Measurements from ENCODE around the gene NAMPT. TPM values are rescaled to one million over a fixed set of nuclear protein-coding genes. Genes with fewer than 3 reads are reported as not detected.

NAMPT gene
- total RNA-seq, 1 experiment from 2014 or later: 392 TPM

DNA sequence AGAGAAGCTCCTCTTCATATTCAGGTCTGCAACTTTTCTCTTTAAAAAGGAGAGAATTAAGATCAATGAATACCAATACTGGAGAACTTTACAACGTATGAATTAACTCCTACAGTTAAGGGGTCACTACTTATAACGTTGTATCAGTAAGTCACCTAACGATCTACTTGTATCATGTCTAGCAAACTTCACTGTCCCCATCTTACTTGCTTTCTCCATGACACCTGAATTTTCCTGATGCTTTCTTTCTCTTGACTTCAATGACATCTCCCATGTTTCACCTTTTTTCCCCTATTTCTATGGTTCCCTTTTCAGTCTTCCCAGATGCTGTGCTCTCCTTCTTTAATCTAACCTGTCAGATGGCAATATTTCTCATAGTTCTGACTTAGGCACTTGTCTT is 19.6 kb downstream of the NAMPT start:
- TF ChIP-seq, protein P1, sequence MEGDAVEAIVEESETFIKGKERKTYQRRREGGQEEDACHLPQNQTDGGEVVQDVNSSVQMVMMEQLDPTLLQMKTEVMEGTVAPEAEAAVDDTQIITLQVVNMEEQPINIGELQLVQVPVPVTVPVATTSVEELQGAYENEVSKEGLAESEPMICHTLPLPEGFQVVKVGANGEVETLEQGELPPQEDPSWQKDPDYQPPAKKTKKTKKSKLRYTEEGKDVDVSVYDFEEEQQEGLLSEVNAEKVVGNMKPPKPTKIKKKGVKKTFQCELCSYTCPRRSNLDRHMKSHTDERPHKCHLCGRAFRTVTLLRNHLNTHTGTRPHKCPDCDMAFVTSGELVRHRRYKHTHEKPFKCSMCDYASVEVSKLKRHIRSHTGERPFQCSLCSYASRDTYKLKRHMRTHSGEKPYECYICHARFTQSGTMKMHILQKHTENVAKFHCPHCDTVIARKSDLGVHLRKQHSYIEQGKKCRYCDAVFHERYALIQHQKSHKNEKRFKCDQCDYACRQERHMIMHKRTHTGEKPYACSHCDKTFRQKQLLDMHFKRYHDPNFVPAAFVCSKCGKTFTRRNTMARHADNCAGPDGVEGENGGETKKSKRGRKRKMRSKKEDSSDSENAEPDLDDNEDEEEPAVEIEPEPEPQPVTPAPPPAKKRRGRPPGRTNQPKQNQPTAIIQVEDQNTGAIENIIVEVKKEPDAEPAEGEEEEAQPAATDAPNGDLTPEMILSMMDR (IDR thresholded peaks at IDR 0.05; ENCODE audit: unreplicated experiment): no peak
- Mint-ChIP-seq H3K4me1 (ENCODE audit: insufficient read depth, unreplicated experiment) (peaks cover 22% of the 10 kb centered on the region), H3K27ac (ENCODE audit: low read depth, unreplicated experiment) (no peak overlapping the region), H3K36me3 (ENCODE audit: insufficient read depth, unreplicated experiment) (peaks cover 93% of the 10 kb centered on the region), H3K9me3 (ENCODE audit: unreplicated experiment) (no peaks in the 10 kb centered on the region), H3K4me3 (ENCODE audit: unreplicated experiment) (no peak overlapping the region), H3K27me3 (ENCODE audit: insufficient read depth, unreplicated experiment) (no peaks in the 10 kb centered on the region)
- no peak for DNase-seq (ENCODE audit: unreplicated experiment)
- ChIA-PET POLR2A (interaction anchor here (1.7 to 2.9 kb wide), 3 partner anchors 10 to 16 kb away, joined by 7 to 14 read pairs (median 7); no protein-coding TSS in a partner anchor), CTCF (interaction anchor here (0.7 to 1.0 kb wide), 2 partner anchors 16 to 97 kb away, joined by 3 read pairs; no protein-coding TSS in a partner anchor)
- intact Hi-C loops (cut with micrococcal nuclease): no loop called here
- BruUV-seq (replicated peaks): no TSS peak

DNA sequence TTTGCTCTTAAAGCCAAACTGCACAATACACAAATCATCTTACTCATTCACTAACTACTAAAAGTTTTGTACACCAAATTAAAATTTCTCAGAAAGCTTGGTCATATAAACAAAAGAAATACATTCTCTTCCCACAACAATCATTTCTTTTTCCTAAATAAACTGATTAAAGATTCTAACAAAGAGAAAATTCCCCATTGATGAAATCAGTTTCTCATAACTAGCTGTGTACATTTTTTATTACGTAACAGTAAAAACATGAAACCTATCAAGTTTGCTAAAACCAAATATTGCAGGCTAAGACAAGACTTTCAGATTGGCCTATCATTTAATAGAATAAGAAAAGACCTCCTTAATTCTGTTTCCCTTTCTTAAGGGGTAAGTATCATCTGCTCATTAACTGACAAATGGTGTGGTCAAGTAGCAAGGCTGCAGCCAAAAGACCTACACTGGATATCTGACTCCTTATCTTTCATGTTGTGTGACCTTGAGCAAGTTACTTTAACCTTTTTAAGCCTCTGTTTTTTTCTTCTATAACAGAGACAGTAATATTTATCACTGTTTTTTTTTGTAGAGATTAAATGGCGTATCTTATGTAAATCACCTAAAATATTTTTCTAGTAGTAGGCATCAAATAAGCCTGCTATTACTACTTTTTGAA is 22.4 kb downstream of the NAMPT start:
- peaks cover 95% of the 10 kb centered on the region for H3K36me3 Mint-ChIP-seq (ENCODE audit: insufficient read depth, unreplicated experiment)
- BruUV-seq (replicated peaks): no TSS peak
- ChIA-PET POLR2A (interaction anchor here (0.7 to 2.5 kb wide), 2 partner anchors 24 to 45 kb away, joined by 3 to 6 read pairs; no protein-coding TSS in a partner anchor), CTCF (interaction anchor here (0.6 to 1.2 kb wide), 2 partner anchors 97 to 1127 kb away, joined by 3 to 4 read pairs; no protein-coding TSS in a partner anchor)
- no peaks in the 10 kb centered on the region for H3K27me3 Mint-ChIP-seq (ENCODE audit: insufficient read depth, unreplicated experiment)
- H3K9me3 Mint-ChIP-seq (ENCODE audit: unreplicated experiment): no peaks in the 10 kb centered on the region
- DNase-seq (ENCODE audit: unreplicated experiment): no peak
- H3K4me3 Mint-ChIP-seq (ENCODE audit: unreplicated experiment): no peak overlapping the region
- TF ChIP-seq, protein P1 (IDR thresholded peaks at IDR 0.05; ENCODE audit: unreplicated experiment): no peak
- H3K27ac Mint-ChIP-seq (ENCODE audit: low read depth, unreplicated experiment): peak overlapping the region; percentile 74
- H3K4me1 Mint-ChIP-seq (ENCODE audit: insufficient read depth, unreplicated experiment): peaks cover 17% of the 10 kb centered on the region
- intact Hi-C loops (cut with micrococcal nuclease): no loop called here

DNA sequence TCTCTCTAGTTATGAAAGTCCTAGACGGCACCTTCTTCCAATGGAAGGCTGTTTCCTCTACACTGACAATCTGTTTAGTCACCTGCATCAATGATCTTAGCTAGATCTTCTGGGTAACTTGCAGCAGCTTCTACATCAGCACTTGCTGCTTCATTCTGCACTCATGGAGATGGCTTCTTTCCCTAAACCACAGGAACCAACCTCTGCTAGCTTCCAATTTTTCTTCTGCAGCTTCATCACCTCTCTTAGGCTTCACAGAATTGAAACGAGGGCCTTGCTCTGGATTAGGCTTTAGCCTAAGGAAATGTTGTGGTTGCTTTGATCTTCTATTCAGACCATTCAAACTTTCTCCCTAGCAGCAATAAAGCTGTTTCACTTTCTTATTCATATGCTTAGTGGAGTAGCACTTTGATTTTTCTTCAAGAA is 24.6 kb downstream of the NAMPT start:
- Mint-ChIP-seq H3K4me1 (ENCODE audit: insufficient read depth, unreplicated experiment) (peaks cover 17% of the 10 kb centered on the region), H3K27ac (ENCODE audit: low read depth, unreplicated experiment) (peak overlapping the region; percentile 49), H3K4me3 (ENCODE audit: unreplicated experiment) (no peak overlapping the region), H3K27me3 (ENCODE audit: insufficient read depth, unreplicated experiment) (no peaks in the 10 kb centered on the region), H3K36me3 (ENCODE audit: insufficient read depth, unreplicated experiment) (peaks cover 95% of the 10 kb centered on the region), H3K9me3 (ENCODE audit: unreplicated experiment) (no peaks in the 10 kb centered on the region)
- ChIA-PET CTCF (interaction anchor here (0.7 to 1.5 kb wide), 5 partner anchors 34 to 204 kb away, joined by 3 to 5 read pairs (median 3); no protein-coding TSS in a partner anchor), POLR2A (interaction anchor here (0.9 to 3.7 kb wide), 7 partner anchors 9 to 165 kb away, joined by 3 to 16 read pairs (median 3); partner anchors contain the start of gene NAMPT)
- TF ChIP-seq, protein P1 (IDR thresholded peaks at IDR 0.05; ENCODE audit: unreplicated experiment): no peak
- no peak for DNase-seq (ENCODE audit: unreplicated experiment)
- intact Hi-C loops (cut with micrococcal nuclease): no loop called here
- BruUV-seq (replicated peaks): no TSS peak

DNA sequence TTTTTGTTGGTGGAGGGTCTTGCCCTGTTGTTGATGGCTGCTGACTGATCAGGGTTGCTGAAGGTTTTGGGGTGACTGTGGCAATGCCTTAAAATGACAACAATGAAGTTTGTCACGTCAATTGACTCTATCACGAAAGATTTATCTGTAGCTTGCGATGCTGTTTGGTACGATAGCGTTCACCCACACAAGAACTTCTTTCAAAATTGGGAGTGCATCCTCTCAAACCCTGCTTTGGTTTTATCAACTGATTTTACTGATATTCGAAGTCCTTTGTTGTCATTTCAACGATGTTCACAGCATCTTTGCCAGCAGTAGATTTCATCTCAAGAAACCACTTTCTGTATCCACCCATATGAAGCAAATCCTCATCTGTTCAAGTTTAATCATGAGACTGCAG is 26.0 kb downstream of the NAMPT start:
- Mint-ChIP-seq H3K4me1 (ENCODE audit: insufficient read depth, unreplicated experiment) (peaks cover 17% of the 10 kb centered on the region), H3K4me3 (ENCODE audit: unreplicated experiment) (no peak overlapping the region), H3K27me3 (ENCODE audit: insufficient read depth, unreplicated experiment) (no peaks in the 10 kb centered on the region), H3K27ac (ENCODE audit: low read depth, unreplicated experiment) (no peak overlapping the region), H3K9me3 (ENCODE audit: unreplicated experiment) (no peaks in the 10 kb centered on the region), H3K36me3 (ENCODE audit: insufficient read depth, unreplicated experiment) (peaks cover 95% of the 10 kb centered on the region)
- POLR2A ChIA-PET: interaction anchor here (0.7 to 3.7 kb wide), 4 partner anchors 11 to 204 kb away, joined by 3 to 16 read pairs (median 4); no protein-coding TSS in a partner anchor
- no TSS peak for BruUV-seq (replicated peaks)
- no peak for DNase-seq (ENCODE audit: unreplicated experiment)
- CTCF ChIA-PET: interaction anchor here (0.6 to 1.4 kb wide), 3 partner anchors 10 to 206 kb away, joined by 3 to 7 read pairs (median 4); no protein-coding TSS in a partner anchor
- TF ChIP-seq, protein P1 (IDR thresholded peaks at IDR 0.05; ENCODE audit: unreplicated experiment): no peak
- intact Hi-C loops (cut with micrococcal nuclease): no loop called here

All from MCF 10A (cell line).